HG02970 (cell line): ENCODE measurements around the gene ELP1.
"Not testable (repeated sequence)": the region's sequence is repeated elsewhere in the genome, so short reads cannot be mapped to it uniquely, and the experiment has no call there.

Experiments used
- ATAC-seq: cut with Tn5 transposase; IDR thresholded peaks from one replicate; pipeline ENCODE4 v1.9.1; 2021; ENCODE audit warnings: mild to moderate bottlenecking, moderate library complexity, moderate number of reproducible peaks; ENCODE audit not compliant: unreplicated experiment, low FRiP score

The ELP1 gene

GRCh38 chr9:108886594-108887271 lies 47.2 kb downstream of the ELP1 start:
- not testable (repeated sequence) for ATAC-seq

DNA sequence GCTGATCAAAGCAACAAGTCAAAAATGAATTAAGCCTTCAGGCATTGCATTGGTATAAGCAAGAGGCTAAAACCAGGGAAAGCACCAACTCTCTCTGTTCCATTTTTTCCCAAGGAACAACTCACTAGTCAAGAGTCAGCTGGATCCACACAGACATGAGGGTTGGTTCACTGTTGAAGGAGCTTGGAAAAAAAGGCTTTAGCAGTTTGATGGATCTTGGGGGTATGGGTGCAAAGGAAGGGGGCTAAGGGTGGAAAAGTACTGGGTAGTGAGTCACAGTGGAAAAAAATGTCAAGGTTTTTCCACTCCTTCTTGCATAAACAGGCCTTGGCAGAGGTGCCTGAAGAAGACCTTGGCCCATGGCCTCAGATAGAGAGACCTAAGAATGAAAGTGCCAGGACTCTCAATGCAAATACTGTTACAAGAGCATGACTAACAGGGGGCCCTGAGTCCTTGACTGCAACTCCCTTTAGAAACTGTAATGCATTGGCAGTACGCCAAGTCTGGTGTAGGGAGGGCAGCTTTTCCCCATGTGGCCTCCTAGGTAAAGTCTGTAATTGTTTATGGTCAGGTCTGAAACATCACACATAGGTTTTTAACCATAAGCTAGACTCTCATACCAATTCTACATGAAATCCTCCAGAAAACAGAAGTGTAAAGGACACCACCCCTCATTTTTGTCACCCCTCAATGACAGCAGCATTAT lies 48.1 kb downstream of the ELP1 start:
- peak; percentile 98 for ATAC-seq

- no peak for ATAC-seq
These were observed 49.2 kb downstream of the ELP1 start for GRCh38 chr9:108884701-108885100.

DNA sequence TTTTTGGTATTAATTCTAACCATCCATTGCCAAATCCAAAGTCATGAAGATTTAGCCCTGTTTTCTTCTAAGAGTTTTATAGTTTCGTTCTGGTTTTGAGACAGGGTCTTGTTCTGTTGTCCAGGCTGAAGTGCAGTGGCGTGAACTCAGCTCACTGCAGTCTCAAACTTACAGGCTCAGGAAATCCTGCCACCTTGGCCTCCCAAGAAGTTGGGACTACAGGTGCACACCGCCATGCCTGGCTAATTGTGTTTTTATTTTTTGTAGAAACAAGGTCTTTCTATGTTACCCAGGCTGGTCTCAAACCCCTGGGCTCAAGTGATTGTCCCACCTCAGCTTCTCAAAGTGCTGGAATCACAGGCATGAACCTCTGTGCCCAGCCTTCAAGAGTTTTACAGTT lies 50.8 kb downstream of the ELP1 start:
- ATAC-seq = no peak

DNA sequence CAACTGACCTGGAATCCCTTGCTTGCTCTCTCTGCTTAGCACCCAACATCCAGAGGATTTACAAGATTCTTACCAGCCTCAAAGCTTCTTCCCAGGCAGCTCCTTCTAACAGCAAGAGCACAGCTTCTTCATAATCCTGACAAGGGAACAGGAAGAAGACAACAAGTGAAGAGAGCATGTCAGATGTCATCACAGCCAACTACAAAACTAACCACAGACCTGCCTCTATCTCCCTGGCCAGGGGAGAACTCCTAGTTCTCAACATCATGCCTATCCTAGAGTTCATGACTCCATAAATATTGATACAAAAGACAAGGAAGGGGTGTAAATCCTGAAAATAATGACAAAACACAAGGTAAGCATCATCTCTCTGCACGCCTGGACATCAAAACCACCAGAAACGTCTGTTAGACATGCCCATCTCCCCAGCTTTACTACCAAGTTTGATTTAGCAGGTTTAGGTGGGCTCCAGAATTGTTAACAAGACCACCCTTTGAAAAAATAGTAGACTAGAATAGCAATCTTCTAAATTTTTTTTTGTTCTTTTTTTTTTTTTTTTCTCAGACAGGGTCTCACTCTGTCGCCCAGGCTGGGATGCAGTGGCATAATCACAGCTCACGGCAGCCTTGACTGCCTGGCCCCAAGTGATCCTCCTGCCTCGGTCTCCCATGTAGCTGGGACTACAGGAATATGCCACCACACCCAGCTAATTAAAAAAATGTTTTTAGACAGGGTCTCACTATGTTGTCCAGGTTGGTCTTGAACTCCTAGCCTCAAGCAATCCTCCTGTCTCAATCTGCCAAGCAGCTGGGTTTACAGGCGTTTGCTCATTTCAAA lies 51.7 kb downstream of the ELP1 start:
- no peak for ATAC-seq

GRCh38 chr9:108880738-108881316 lies 53.1 kb downstream of the ELP1 start:
- ATAC-seq = no peak

DNA sequence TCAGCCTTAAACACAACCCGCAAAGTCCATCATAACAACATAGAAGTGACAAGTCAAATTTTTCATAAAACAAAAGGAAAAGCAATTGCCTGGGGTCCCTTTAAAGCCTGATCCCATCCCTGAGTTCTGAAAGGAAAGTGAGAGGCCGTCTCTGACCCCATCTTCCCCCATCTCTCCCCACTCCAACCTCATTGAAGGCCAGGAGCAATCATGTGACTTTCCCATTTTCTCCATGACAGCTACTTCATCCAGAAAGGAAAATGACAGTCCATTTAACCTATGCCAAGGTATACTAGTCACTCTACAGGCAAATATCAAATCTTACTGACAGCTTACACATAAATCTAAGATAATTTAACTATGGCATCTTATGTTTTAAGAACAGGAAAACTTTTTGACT lies 56.4 kb downstream of the ELP1 start:
- ATAC-seq = no peak

DNA sequence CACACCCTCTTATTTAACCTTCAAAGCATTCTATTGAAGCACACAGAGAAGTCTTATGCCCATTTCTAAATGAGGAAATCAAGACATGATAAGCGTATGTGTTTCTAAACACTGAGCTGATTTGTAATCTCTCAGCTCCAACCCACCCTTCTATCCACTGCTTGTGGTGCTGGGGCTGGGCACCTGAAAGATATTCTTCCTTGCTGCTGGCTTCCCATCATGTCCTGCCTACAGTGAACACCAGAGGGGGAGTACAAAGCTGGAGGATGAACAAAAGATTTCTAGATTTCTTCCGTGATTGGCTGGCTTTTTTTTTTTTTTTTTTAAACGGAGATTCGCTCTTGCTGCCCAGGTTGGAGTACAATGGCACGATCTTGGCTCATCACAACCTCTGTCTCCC lies 57.5 kb downstream of the ELP1 start:
- no peak for ATAC-seq

- ATAC-seq = no peak
These were observed 59.7 kb downstream of the ELP1 start for GRCh38 chr9:108874058-108874788.

DNA sequence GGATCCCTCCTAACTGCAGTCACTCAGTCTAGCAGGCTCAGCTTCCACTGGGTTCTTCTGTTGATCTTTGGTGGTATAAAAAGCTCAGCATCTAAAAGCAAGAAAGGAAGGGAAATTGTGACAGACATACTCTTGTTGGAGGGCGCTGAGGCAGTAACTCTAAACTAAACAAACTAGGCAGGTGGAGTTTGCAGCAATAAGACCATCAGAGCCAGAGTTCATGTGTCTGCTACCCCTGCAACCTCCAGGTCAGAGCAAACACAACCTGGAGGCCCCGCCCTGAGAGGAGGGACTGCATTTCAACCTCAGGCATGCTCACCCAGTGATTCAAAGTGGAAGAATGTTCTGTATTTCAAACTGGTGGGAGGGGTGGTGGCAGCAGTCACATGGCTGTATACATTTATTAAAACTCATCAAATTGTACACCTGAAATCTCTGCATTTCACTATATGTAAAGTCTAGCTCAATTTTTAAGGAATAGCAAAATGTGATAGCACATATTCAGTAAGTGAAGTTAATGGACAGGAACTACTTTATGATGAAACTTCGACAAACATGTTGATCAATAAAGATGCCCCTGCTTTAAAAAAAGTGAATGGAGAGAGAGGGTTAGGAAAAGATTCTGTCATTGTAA lies 64.7 kb downstream of the ELP1 start:
- no peak for ATAC-seq

GRCh38 chr9:108867829-108868228 lies 66.1 kb downstream of the ELP1 start:
- ATAC-seq = no peak

- no peak for ATAC-seq
These were observed 66.8 kb downstream of the ELP1 start for GRCh38 chr9:108867116-108867515.

DNA sequence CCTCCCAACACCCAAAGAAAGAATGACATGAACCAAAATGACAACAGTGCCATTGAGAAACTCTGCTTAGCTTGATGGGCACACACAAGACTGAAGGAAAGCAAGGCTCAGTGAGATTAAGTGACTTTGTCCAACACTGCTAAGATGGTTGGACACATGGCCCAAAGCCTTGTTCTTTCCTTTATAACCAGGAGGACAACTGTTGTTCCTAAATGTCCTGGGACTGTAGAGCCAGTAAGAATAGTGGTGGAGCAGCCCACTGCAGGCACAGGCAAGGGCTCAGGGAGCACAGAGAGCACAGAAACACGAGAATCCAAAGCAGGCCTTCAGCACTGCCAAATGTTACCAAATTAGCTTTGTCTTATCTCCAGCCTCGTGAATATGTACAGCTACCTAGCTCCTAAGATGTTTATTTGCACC lies 67.9 kb downstream of the ELP1 start:
- no peak for ATAC-seq

DNA sequence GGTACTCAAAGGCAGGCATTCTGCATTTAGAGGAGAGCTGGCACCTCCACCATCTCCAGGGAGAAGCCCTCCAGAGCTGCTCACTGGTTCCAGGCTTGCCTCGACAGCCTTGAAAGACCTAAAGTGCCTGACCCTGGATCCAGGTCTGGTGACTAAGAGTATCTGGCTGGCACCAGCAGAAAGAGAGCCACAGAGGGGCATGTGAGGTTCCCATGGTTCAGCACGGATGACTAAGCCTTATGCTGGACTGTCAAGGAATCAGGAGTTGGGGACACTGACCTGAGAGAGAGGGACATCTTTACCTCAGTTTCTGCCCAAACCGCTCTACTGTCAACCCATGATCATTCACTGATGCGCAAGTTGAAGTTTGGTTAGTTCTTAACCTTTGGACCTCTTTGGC lies 68.9 kb downstream of the ELP1 start:
- no peak for ATAC-seq

DNA sequence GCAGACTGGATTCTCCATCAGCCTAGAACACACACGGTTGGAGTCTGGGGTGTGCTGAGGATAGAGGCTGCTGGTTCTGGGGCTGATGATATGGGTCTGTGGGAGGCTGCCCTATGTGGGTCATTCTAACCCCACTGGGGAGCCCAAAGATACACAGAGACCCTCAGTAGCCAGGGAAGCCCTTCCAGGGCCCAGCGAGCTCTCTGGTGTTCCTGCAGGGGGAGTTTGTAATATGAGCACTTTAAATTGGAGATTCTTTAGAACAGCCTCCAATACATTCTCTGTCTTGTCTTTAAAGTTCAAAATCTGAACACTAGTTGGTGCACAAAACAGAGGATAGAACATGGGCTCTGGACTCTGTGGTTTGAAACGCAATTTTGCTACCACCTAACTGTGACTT lies 69.5 kb downstream of the ELP1 start:
- no peak for ATAC-seq

GRCh38 chr9:108863891-108864290 lies 70.0 kb downstream of the ELP1 start:
- ATAC-seq = no peak

- no peak for ATAC-seq
These were observed 71.9 kb downstream of the ELP1 start, which contains the start of gene ACTL7A for GRCh38 chr9:108861997-108862396. ACTL7A (plus strand) TSS chr9:108862266; CDS start chr9:108862323, 57 bp downstream.

GRCh38 chr9:108861464-108861863 lies 72.5 kb downstream of the ELP1 start:
- ATAC-seq = no peak

- no peak for ATAC-seq
These were observed 73.2 kb downstream of the ELP1 start for GRCh38 chr9:108860764-108861163.

DNA sequence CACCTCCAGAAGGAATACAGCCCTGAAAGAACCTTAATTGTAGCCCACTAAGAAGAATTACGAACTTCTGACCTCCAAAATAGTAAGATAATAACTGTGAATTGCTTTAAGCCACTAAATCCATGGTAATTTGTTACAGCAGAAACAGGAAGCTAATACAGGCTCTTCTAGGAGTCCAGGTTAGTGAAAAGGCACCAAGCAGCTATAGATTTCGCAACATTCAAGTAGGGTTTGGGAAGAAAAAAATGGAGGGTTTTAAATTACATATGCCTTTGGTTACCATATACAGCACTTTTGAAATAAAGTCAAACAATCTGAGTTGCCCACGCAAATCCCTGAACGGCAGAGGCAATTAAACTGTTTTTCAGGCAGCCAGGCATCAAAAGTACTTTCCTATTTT lies 73.6 kb downstream of the ELP1 start:
- no peak for ATAC-seq
